Measurements from ENCODE around the gene MOB2. TPM values are rescaled to one million over a fixed set of nuclear protein-coding genes. Genes with fewer than 3 reads are reported as not detected.

MOB2 gene
- total RNA-seq, 1 donor from 2014 or later: 31.3 TPM

DNA sequence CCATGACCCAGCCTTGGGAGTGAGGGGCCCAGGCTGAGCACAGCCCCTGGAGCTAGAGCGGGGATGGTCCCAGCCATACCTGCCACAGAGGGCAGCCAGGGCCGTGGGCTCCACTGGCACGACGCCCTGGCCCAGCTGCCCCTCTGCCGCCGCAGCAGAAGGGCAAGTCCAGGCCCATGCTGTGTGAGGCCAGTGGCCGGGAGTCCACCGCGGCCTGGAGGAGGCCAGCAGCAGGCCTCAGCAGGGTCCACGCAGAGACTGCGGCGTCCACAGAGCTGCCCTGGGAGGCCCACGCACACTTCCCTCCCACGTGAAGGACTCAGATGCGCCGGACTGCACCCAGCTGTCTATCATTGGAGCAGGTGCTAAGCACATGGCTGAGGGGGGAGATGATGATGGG is 23.5 kb downstream of the MOB2 start:
- no peak for DNase-seq (ENCODE audit: low spot score in 2 of 2, unreplicated experiment in 2 of 2)
- Mint-ChIP-seq H3K9me3 (no peaks in the 10 kb centered on the region), H3K4me1 (peaks cover 6% of the 10 kb centered on the region), H3K36me3 (peaks cover 9% of the 10 kb centered on the region), H3K27me3 (ENCODE audit: low read depth) (no peaks in the 10 kb centered on the region), H3K4me3 (no peak overlapping the region), H3K27ac (no peak overlapping the region)
- no peak for TF ChIP-seq CTCF (IDR thresholded peaks at IDR 0.05; ENCODE audit: unreplicated experiment)

DNA sequence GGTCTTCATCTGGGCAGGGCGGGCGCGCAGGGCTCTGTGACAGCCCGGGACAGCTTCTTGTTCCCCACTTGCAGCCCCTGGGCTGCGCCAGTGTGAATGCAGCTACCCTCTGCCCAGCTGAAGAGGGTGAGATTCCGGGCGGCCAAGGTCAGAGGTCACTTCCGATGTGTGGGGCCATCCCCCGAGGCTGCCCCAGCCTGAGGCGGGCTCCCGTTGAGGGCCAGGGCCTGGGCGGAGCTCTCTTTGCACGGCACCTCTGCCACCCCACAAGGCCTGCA is 23.9 kb downstream of the MOB2 start:
- H3K4me1 Mint-ChIP-seq: peaks cover 6% of the 10 kb centered on the region
- no peak overlapping the region for H3K27ac Mint-ChIP-seq
- H3K27me3 Mint-ChIP-seq (ENCODE audit: low read depth): no peaks in the 10 kb centered on the region
- no peak overlapping the region for H3K4me3 Mint-ChIP-seq
- no peaks in the 10 kb centered on the region for H3K9me3 Mint-ChIP-seq
- H3K36me3 Mint-ChIP-seq: peaks cover 9% of the 10 kb centered on the region
- no peak for DNase-seq (ENCODE audit: low spot score in 2 of 2, unreplicated experiment in 2 of 2)
- TF ChIP-seq CTCF (IDR thresholded peaks at IDR 0.05; ENCODE audit: unreplicated experiment): no peak

DNA sequence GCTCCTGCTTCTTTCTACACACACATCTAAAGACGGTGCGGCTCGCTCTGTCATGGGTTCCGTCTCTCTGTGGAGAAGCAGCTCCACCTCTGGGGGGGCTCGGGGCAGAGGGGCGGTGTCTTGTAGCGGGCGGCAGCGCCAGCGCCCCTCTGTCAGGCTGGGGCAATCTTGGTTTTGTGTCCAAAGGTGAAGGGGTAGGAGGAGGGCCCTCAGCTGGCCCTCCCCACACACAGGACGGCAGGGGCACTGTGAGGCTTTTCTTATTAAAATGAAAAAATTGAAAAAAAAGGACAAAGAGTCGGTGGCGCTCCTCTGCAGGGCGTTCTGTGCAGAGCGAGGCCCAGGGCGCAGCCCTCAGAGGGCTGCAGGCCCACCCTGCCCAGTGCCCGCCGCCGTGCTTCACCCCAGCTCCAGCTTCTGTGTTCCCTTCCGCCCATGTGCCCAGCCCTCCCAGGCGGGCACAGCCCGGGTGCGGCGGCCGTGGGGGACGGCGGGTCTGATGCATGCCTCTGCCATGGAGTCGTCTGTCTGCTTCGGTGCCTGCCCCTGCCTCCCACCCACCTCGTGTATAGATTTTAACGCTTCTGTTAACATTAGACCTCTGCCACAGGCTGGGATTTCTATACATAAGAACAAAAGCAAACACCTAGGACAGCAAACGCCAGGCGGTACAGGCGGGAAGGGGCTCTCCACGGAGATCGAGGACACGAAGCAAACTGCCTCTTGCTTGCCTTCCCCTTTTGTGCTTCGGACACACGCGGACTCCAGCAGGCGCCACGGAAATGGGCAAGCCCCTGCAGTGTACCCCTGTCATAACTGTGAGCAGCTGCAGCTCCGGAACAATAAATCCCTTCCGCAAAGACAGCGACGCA is 24.5 kb downstream of the MOB2 start:
- TF ChIP-seq CTCF (IDR thresholded peaks at IDR 0.05; ENCODE audit: unreplicated experiment): no peak
- no peaks in the 10 kb centered on the region for H3K27me3 Mint-ChIP-seq (ENCODE audit: low read depth)
- H3K27ac Mint-ChIP-seq: no peak overlapping the region
- peaks cover 6% of the 10 kb centered on the region for H3K4me1 Mint-ChIP-seq
- no peaks in the 10 kb centered on the region for H3K9me3 Mint-ChIP-seq
- no peak for DNase-seq (ENCODE audit: low spot score in 2 of 2, unreplicated experiment in 2 of 2)
- H3K4me3 Mint-ChIP-seq: no peak overlapping the region
- H3K36me3 Mint-ChIP-seq: peaks cover 8% of the 10 kb centered on the region

- H3K4me3 Mint-ChIP-seq: no peak overlapping the region
- no peak overlapping the region for H3K27ac Mint-ChIP-seq
- peaks cover 6% of the 10 kb centered on the region for H3K4me1 Mint-ChIP-seq
- no peak for TF ChIP-seq CTCF (IDR thresholded peaks at IDR 0.05; ENCODE audit: unreplicated experiment)
- H3K36me3 Mint-ChIP-seq: peaks cover 6% of the 10 kb centered on the region
- H3K9me3 Mint-ChIP-seq: no peaks in the 10 kb centered on the region
- no peaks in the 10 kb centered on the region for H3K27me3 Mint-ChIP-seq (ENCODE audit: low read depth)
- no peak for DNase-seq (ENCODE audit: low spot score in 2 of 2, unreplicated experiment in 2 of 2)
These were observed 25.4 kb downstream of the MOB2 start for GRCh38 chr11:1460986-1461825.

DNA sequence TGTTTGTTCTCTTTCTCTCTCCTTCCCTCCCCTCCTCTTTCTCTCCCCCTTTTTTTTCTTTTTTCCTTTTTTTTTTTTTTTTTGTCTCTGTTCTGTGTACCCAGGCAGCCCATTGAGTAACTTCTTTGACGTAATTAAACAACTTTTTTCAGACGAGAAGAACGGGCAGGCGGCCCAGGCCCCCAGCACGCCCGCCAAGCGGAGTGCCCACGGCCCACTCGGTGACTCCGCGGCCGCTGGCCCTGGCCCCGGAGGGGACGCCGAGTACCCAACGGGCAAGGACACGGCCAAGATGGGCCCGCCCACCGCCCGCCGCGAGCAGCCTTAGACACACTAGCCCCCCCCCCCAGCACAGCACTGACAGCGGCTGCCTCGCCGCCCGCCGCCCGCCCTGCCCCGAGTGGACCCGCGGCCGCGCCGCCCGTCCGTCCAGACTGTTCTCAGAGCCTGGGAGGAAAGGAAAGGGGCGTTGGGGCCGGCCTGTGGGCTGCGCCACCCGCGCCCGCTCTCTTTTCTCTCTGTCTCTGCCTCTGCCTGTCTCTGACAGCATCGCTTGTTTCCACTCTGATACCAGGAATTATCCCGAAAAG is 26.1 kb downstream of the MOB2 start:
- no peak for DNase-seq (ENCODE audit: low spot score in 2 of 2, unreplicated experiment in 2 of 2)
- TF ChIP-seq CTCF (IDR thresholded peaks at IDR 0.05; ENCODE audit: unreplicated experiment): no peak
- no peaks in the 10 kb centered on the region for H3K27me3 Mint-ChIP-seq (ENCODE audit: low read depth)
- H3K9me3 Mint-ChIP-seq: no peaks in the 10 kb centered on the region
- peaks cover 6% of the 10 kb centered on the region for H3K4me1 Mint-ChIP-seq
- no peak overlapping the region for H3K27ac Mint-ChIP-seq
- H3K4me3 Mint-ChIP-seq: no peak overlapping the region
- H3K36me3 Mint-ChIP-seq: peaks cover 3% of the 10 kb centered on the region

Measured in mesothelial cell of epicardium (in vitro differentiated cells).